PC-3 (cell line): ENCODE data around the gene SLC36A1. TPM values are rescaled to one million over a fixed set of nuclear protein-coding genes. Genes with fewer than 3 reads are reported as not detected.

Experiments
- ATAC-seq: fragments of 200-7000 bp; cut with Tn5 transposase; 2 replicates; pipeline ENCODE4 v1.9.1; 2020; ENCODE audit warnings: mild to moderate bottlenecking, moderate library complexity
- BruUV-seq: library from RNA; stranded (reverse); fragments of 400-500 nt; replicated peaks from 2 replicates; lab custom pipeline; 2021; lab: Mats Ljungman, UMichigan
- CTCF ChIA-PET: fragments of 300-600 bp; sonication (Branson Sonifier 250); formaldehyde crosslinking; loops from one replicate; lab custom pipeline; 2022; ENCODE audit warnings: antibody characterized with exemption; lab: Charles Lee
- POLR2A ChIA-PET: fragments of 300-600 bp; sonication (Branson Sonifier 250); formaldehyde crosslinking; loops from one replicate; lab custom pipeline; 2022; ENCODE audit warnings: antibody characterized with exemption; ENCODE audit not compliant: unreplicated experiment; lab: Charles Lee
- DNase-seq: peaks from one replicate; pipeline ENCODE4 v3.0.0-alpha.2; 2015
- H2AFZ ChIP-seq: fragments of 300-600 bp; sonication (generic); 2 replicates; pipeline ENCODE4 v1.6.0; 2016; ENCODE audit warnings: antibody characterized with exemption, low read length
- H3F3A ChIP-seq: fragments of 300-600 bp; sonication (generic); one replicate; pipeline ENCODE4 v1.6.0; 2017; ENCODE audit warnings: antibody characterized with exemption, low read length, control low read depth, mild to moderate bottlenecking; ENCODE audit not compliant: unreplicated experiment
- H3K27ac ChIP-seq: fragments of 300-600 bp; sonication (generic); 2 replicates; pipeline ENCODE4 v1.5.1; 2016; ENCODE audit warnings: mild to moderate bottlenecking, low read length
- H3K27me3 ChIP-seq: fragments of 300-600 bp; sonication (generic); 2 replicates; pipeline ENCODE4 v1.6.1; 2016; ENCODE audit warnings: low read length, mixed read lengths
- H3K36me3 ChIP-seq: fragments of 300-600 bp; sonication (generic); 2 replicates; pipeline ENCODE4 v1.6.1; 2016; ENCODE audit warnings: low read depth, mixed run types, low read length, mixed read lengths
- H3K4me1 ChIP-seq: fragments of 300-600 bp; sonication (generic); 2 replicates; pipeline ENCODE4 v1.5.1; 2016; ENCODE audit warnings: low read length; ENCODE audit not compliant: insufficient read depth
- H3K4me2 ChIP-seq: fragments of 300-600 bp; sonication (generic); 2 replicates; pipeline ENCODE4 v1.6.0; 2016; ENCODE audit warnings: low read length
- H3K4me3 ChIP-seq: fragments of 300-600 bp; sonication (generic); 2 replicates; pipeline ENCODE4 v1.5.1; 2016; ENCODE audit warnings: mild to moderate bottlenecking, low read length, mixed read lengths
- H3K79me2 ChIP-seq: fragments of 300-600 bp; sonication (generic); 2 replicates; pipeline ENCODE4 v1.6.1; 2017; ENCODE audit warnings: low read length, mixed read lengths
- H3K9ac ChIP-seq: fragments of 300-600 bp; sonication (generic); 2 replicates; pipeline ENCODE4 v1.6.0; 2016; ENCODE audit warnings: mild to moderate bottlenecking, low read length
- H3K9me2 ChIP-seq: fragments of 300-600 bp; sonication (generic); replicated peaks from 2 replicates; pipeline ENCODE4 v1.6.1; 2016; ENCODE audit warnings: mixed run types, low read length, mixed read lengths
- H3K9me3 ChIP-seq: fragments of 300-600 bp; sonication (generic); 2 replicates; pipeline ENCODE4 v1.6.1; 2016; ENCODE audit warnings: low read length, mixed read lengths
- H4K20me1 ChIP-seq: fragments of 300-600 bp; sonication (generic); 2 replicates; pipeline ENCODE4 v1.6.1; 2016; ENCODE audit warnings: low read length, mixed read lengths
- EZH2 ChIP-seq: fragments of 300-600 bp; sonication (generic); IDR thresholded peaks from one replicate; pipeline ENCODE4 v1.6.1; 2017; ENCODE audit warnings: antibody characterized with exemption, mild to moderate bottlenecking, low read length; ENCODE audit not compliant: unreplicated experiment
- EZH2phosphoT487 ChIP-seq: fragments of 300-600 bp; sonication (generic); IDR thresholded peaks from 2 replicates; pipeline ENCODE4 v1.6.1; 2018; ENCODE audit warnings: mild to moderate bottlenecking, antibody characterized with exemption, low read length, borderline replicate concordance
- intact Hi-C: fragments of 100-400 bp; cut with micrococcal nuclease; formaldehyde crosslinking; loops from 2 replicates; pipeline ENCODE4 v1.9.0; 2023
- total RNA-seq: library from RNA; depleted of rRNA; stranded (reverse); fragments of >200 nt; gene quantifications from 2 replicates; pipeline ENCODE4 v1.2.3, GENCODE V29; 2014
- TF ChIP-seq, protein P1 (sequence below): fragments of 300-600 bp; sonication (generic); conservative IDR thresholded peaks from 2 replicates; pipeline ENCODE4 v1.5.1; 2017; ENCODE audit warnings: antibody characterized with exemption, low read depth, mild to moderate bottlenecking, low read length

Gene SLC36A1
- total RNA-seq, 1 experiment from 2014 or later, result 3.6 TPM

DNA sequence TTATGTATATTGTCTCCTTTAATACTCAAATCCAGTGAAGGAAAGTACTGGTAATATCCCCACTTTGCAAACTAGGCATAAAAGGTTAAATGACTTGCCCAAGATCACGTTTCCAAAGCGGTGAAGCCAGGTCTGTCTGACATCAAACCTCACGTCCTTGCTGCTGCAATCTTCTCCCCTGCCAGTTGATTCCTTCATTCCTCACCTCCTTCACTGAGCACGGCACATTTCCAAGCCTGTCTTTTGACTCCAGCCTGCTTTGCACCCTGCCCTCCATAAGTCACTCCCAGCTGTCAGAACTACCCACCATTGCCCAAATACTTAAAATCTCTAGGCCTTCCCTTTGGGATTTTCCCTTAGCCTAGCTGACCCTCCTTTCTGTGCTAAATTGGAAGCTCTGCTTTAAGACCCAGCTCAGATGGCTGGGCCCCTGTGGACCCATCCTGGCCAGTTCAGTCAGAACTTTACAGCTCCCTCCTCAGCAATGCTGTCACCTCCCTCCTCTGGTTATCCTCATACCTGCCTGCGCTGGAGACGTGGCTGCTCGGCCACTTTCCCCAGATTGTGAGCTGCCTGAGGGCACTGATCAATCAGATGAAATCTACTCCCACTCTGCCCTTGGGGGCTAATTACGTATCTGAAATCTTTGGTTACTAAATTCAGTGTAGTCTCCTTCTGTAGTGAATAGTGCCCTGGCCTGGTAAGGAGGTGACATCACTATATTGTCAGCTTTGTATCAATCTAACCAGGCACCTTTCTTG, 51.2 kb downstream of the SLC36A1 start:
- Histone ChIP-seq H3K79me2 (no peaks in the 10 kb centered on the region), H4K20me1 (no peaks in the 10 kb centered on the region), H3F3A (no peaks in the 10 kb centered on the region), H3K27me3 (no peaks in the 10 kb centered on the region), H3K4me1 (no peaks in the 10 kb centered on the region), H3K9ac (no peak overlapping the region), H3K9me3 (no peaks in the 10 kb centered on the region), H3K36me3 (no peaks in the 10 kb centered on the region), H3K27ac (no peak overlapping the region), H3K9me2 (no peaks in the 10 kb centered on the region), H3K4me2 (no peak overlapping the region), H3K4me3 (no peak overlapping the region), H2AFZ (no peak overlapping the region)
- ATAC-seq, result no peak
- POLR2A ChIA-PET, result no interaction called here
- no TSS peak for BruUV-seq
- no peak for DNase-seq
- no peak for TF ChIP-seq EZH2phosphoT487
- TF ChIP-seq, protein P1, sequence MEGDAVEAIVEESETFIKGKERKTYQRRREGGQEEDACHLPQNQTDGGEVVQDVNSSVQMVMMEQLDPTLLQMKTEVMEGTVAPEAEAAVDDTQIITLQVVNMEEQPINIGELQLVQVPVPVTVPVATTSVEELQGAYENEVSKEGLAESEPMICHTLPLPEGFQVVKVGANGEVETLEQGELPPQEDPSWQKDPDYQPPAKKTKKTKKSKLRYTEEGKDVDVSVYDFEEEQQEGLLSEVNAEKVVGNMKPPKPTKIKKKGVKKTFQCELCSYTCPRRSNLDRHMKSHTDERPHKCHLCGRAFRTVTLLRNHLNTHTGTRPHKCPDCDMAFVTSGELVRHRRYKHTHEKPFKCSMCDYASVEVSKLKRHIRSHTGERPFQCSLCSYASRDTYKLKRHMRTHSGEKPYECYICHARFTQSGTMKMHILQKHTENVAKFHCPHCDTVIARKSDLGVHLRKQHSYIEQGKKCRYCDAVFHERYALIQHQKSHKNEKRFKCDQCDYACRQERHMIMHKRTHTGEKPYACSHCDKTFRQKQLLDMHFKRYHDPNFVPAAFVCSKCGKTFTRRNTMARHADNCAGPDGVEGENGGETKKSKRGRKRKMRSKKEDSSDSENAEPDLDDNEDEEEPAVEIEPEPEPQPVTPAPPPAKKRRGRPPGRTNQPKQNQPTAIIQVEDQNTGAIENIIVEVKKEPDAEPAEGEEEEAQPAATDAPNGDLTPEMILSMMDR, result no peak
- no peak for TF ChIP-seq EZH2
- CTCF ChIA-PET, result interaction anchor here (0.6 kb wide), 2 partner anchors 51 to 154 kb away, joined by 3 read pairs; partner anchors contain the start of gene SLC36A1
- intact Hi-C loops, result no loop called here

DNA sequence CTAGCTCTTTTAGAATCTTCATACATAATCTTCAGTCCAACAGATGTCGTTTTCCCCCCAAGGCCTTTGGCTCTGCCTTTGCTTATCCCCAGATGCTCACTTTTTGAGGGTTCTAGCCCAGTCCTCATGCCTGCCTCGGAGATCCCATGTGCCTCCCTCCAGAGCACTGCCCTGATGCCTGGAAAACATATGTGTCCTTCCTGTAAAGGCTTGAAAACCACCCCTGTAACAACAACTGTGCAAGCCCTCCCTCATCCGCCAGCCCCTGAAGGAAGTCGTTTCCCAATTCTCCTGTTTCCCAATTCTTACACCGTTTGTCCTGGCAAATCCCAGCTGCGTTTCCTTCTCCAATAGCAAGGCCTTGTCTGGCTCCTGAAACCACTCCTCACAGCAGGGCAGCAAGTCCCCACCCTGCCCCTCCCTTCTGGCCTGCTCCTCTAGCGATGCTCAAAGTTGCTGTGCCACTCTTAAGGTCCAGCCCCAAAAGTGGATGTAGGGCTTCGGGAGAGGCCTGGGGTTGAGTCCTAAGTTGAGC, 52.2 kb downstream of the SLC36A1 start:
- Histone ChIP-seq H3K9me2 (no peaks in the 10 kb centered on the region), H2AFZ (no peak overlapping the region)
- POLR2A ChIA-PET, result no interaction called here

More for the DNA sequence above, 52.2 kb downstream of the SLC36A1 start:
- H3F3A ChIP-seq, result no peaks in the 10 kb centered on the region
- H3K4me2 ChIP-seq, result no peak overlapping the region
- no TSS peak for BruUV-seq
- H3K4me1 ChIP-seq, result no peaks in the 10 kb centered on the region
- no peak for DNase-seq
- H3K27ac ChIP-seq, result no peak overlapping the region
- no peak overlapping the region for H3K4me3 ChIP-seq
- H3K9me3 ChIP-seq, result no peaks in the 10 kb centered on the region
- no peaks in the 10 kb centered on the region for H4K20me1 ChIP-seq
- H3K27me3 ChIP-seq, result no peaks in the 10 kb centered on the region
- no peaks in the 10 kb centered on the region for H3K36me3 ChIP-seq
- no peaks in the 10 kb centered on the region for H3K79me2 ChIP-seq
- H3K9ac ChIP-seq, result no peak overlapping the region
- ATAC-seq, result no peak
- CTCF ChIA-PET, result interaction anchor here (0.6 to 1.0 kb wide), 2 partner anchors 52 to 153 kb away, joined by 3 read pairs; partner anchors contain the start of gene SLC36A1
- TF ChIP-seq EZH2, result no peak
- TF ChIP-seq, protein P1, result no peak
- TF ChIP-seq EZH2phosphoT487, result no peak
- intact Hi-C loops, result loop anchor here (1.0 to 5.0 kb wide), 3 partner anchors 52 to 182 kb away; partner anchors contain the start of gene SLC36A1
